ENCODE measurements around the gene AVP.

AVP gene

GRCh38 chr20:3090565-3090964 lies 6.0 kb upstream of the AVP start:
- Histone ChIP-seq H3K27me3 (ENCODE audit: low read length) (no peaks in the 10 kb centered on the region), H2AFZ (ENCODE audit: low read depth, low read length, severe bottlenecking) (no peak overlapping the region), H3K27ac (ENCODE audit: low read depth, low read length) (no peak overlapping the region), H3K4me3 (ENCODE audit: insufficient read depth, low read length, poor library complexity, severe bottlenecking) (no peak overlapping the region), H3F3A (ENCODE audit: insufficient read depth) (no peaks in the 10 kb centered on the region), H3K79me2 (ENCODE audit: insufficient read depth, low read length) (no peaks in the 10 kb centered on the region), H3K9ac (ENCODE audit: low read length) (no peak overlapping the region), H3K36me3 (ENCODE audit: low read length) (no peaks in the 10 kb centered on the region), H3K9me3 (ENCODE audit: insufficient read depth, low read length) (no peaks in the 10 kb centered on the region), H4K20me1 (ENCODE audit: low read depth, low read length) (no peaks in the 10 kb centered on the region), H3K9me2 (replicated peaks; ENCODE audit: insufficient read depth, low read length) (no peaks in the 10 kb centered on the region), H3K4me2 (ENCODE audit: low read depth, low read length, poor library complexity, severe bottlenecking) (no peak overlapping the region)
- TF ChIP-seq CTCF (IDR thresholded peaks at IDR 0.05; ENCODE audit: insufficient read depth, low read length, poor library complexity, severe bottlenecking) (no peak), EZH2phosphoT487 (conservative IDR thresholded peaks at IDR 0.05; ENCODE audit: low read length) (no peak)

GRCh38 chr20:3088031-3088430 lies 3.5 kb upstream of the AVP start:
- no peak overlapping the region for H3K4me3 ChIP-seq (ENCODE audit: insufficient read depth, low read length, poor library complexity, severe bottlenecking)
- H3K9me2 ChIP-seq (replicated peaks; ENCODE audit: insufficient read depth, low read length) = no peaks in the 10 kb centered on the region
- H3K36me3 ChIP-seq (ENCODE audit: low read length) = no peaks in the 10 kb centered on the region
- H2AFZ ChIP-seq (ENCODE audit: low read depth, low read length, severe bottlenecking) = no peak overlapping the region
- H3K4me2 ChIP-seq (ENCODE audit: low read depth, low read length, poor library complexity, severe bottlenecking) = no peak overlapping the region
- no peak overlapping the region for H3K27ac ChIP-seq (ENCODE audit: low read depth, low read length)
- no peaks in the 10 kb centered on the region for H3F3A ChIP-seq (ENCODE audit: insufficient read depth)
- no peaks in the 10 kb centered on the region for H4K20me1 ChIP-seq (ENCODE audit: low read depth, low read length)
- no peaks in the 10 kb centered on the region for H3K9me3 ChIP-seq (ENCODE audit: insufficient read depth, low read length)
- TF ChIP-seq CTCF (IDR thresholded peaks at IDR 0.05; ENCODE audit: insufficient read depth, low read length, poor library complexity, severe bottlenecking) = no peak
- TF ChIP-seq EZH2phosphoT487 (conservative IDR thresholded peaks at IDR 0.05; ENCODE audit: low read length) = no peak
- H3K9ac ChIP-seq (ENCODE audit: low read length) = no peak overlapping the region
- no peaks in the 10 kb centered on the region for H3K79me2 ChIP-seq (ENCODE audit: insufficient read depth, low read length)
- H3K27me3 ChIP-seq (ENCODE audit: low read length) = no peaks in the 10 kb centered on the region

- H3K27me3 ChIP-seq (ENCODE audit: low read length) = no peaks in the 10 kb centered on the region
- no peak overlapping the region for H3K9ac ChIP-seq (ENCODE audit: low read length)
- no peaks in the 10 kb centered on the region for H3K36me3 ChIP-seq (ENCODE audit: low read length)
- no peaks in the 10 kb centered on the region for H3K9me2 ChIP-seq (replicated peaks; ENCODE audit: insufficient read depth, low read length)
- no peak overlapping the region for H3K27ac ChIP-seq (ENCODE audit: low read depth, low read length)
- no peaks in the 10 kb centered on the region for H3K79me2 ChIP-seq (ENCODE audit: insufficient read depth, low read length)
- H3K4me3 ChIP-seq (ENCODE audit: insufficient read depth, low read length, poor library complexity, severe bottlenecking) = no peak overlapping the region
- no peak overlapping the region for H2AFZ ChIP-seq (ENCODE audit: low read depth, low read length, severe bottlenecking)
- H3K4me2 ChIP-seq (ENCODE audit: low read depth, low read length, poor library complexity, severe bottlenecking) = no peak overlapping the region
- H4K20me1 ChIP-seq (ENCODE audit: low read depth, low read length) = no peaks in the 10 kb centered on the region
- TF ChIP-seq CTCF (IDR thresholded peaks at IDR 0.05; ENCODE audit: insufficient read depth, low read length, poor library complexity, severe bottlenecking) (no peak), EZH2phosphoT487 (conservative IDR thresholded peaks at IDR 0.05; ENCODE audit: low read length) (no peak)
- no peaks in the 10 kb centered on the region for H3F3A ChIP-seq (ENCODE audit: insufficient read depth)
- H3K9me3 ChIP-seq (ENCODE audit: insufficient read depth, low read length) = no peaks in the 10 kb centered on the region
Observed at GRCh38 chr20:3085571-3086072, 1.1 kb upstream of the AVP start.

Data from SU-DHL-6 (cell line).